ENCODE data around the gene TRIO.
A peak's percentile ranks its signal among the peaks of the same experiment; 100 is the strongest.

TRIO gene

DNA sequence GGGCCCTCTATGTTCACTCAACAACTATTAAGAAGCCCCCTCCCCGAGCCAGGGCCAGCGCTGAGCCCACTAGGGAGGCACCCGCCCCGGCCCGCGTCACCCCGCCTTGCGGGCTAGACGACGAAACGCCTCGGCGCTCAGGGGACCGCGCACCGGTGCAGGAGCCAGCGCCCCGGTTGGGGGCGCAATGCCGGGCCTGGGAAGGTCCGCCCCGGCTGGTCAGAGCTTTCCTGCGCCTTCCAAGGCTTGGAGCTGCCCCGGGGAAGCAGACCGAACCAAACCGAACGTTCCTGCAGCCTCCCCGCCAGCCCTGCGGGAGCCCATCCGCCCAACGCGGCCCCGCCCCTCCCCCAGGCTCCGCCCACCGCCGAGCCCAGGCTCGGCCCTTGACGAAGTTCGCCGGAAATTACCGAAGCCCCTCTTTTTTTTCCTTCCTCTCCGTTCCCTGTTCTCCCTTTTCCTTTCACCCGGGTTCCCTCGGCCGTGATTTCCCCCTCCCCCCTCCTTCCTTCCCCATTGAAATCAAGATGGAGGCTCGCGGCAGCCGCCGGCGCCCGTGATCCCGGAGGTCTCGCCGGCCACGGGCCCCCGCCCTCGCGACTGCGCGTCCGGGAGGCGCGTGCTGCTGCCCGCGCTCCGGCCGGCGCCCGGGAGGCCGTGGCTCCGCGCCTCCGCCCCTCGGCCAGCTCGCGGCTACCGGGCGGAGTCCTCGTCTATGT lies at the start of gene TRIO:
Gene TRIO, plus strand, starts transcription at position 516 of the 719 bp plus-strand sequence. CDS start 384 bp downstream, outside the sequence.
- DNase-seq (ENCODE audit: low read depth), result peak; percentile 94

DNA sequence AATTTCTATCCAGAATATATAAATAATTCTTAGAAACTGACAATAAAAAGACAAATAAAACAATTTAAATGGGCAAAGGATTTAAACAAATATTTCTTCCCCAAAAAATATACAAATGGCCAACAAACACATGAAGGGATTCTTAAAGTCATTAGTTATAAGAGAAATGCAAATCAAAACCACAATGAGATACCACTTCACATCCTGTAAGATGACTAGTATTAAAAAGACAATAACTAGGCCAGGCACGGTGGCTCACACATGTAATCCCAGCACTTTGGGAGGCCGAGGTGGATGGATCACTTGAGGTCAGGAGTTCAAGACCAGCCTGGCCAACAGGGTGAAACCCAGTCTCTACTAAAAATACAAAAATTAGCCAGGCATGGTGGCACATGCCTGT lies 45.8 kb upstream of the TRIO start:
- DNase-seq (ENCODE audit: low read depth), result peak; percentile 25

DNA sequence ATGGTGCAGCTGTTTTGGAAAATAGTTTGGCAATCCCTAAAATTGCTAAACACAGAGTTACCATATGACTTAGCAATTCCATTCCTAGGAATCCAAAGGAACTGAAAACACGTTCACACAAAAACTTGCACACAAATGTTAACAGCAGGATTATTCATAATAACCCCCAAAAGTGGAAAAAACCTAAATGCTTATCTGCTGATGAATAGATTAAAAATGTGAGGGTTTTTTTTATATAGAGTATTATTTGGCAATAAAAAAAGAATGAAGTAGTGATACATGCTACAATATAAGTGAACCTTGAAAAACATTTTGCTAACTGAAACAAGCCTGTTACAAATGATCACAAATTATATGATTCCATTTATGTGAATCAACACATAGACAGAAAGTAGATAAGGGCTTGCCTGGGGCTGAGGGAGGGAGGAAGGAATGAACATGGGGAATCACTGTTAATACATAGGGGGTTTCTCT lies 45.1 kb upstream of the TRIO start:
- peak; percentile 92 for DNase-seq (ENCODE audit: low read depth)

DNA sequence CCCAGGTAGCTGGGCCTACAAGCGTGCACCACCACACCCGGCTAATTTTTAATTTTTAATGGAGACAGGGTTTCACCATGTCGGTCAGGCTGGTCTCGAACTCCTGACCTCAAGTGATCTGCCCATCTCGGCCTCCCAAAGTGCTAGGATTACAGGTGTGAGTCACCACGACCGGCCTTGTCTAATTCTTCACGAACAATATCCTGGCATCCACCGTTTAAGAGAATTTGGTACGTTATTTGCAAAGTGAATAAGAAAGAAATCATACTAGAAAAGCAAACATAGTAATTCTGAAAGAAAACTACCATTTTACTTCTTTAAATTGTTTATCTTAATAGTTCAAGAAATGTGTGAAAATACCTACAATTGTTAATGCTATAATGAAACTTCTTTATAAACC lies 42.9 kb upstream of the TRIO start:
- no peak for DNase-seq (ENCODE audit: low read depth)

DNA sequence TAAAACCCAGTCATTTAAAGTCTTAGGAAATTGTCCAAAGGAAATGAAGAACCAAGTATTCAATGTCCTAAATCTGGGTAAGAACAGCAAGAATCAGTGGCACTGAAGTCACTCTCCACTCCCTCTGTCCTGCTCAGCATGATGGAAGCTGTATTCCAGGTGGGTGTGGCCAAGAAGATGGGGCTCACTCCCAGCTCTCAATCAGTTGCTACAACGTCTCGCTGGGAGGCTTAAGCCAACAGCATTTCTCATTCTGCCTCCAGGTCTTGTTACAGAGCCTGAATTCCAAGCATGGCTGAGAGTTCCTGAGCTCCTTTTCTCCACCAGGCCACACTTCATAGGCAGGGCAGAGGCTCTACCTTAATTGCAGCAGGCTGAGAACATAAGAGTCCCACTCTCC lies 41.2 kb upstream of the TRIO start:
- DNase-seq (ENCODE audit: low read depth), result peak; percentile 86

DNA sequence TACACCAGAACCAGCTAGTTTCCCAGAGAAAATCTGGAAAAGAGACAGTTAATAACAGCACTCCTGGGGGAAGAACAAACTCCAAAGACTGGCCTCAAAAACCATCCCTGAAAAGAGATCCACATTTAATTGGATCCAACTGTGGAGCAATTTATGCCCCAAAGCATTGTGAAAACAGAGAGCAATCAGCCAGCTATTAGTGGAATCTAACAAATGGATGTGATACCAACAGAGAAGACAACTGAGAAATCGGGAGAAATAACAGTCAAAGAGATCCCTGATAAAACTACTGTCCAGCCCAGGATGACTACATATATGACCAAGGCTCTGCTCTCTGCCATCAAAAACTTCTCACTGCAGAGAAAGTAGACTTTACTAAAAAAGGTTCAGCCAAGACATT lies 40.5 kb upstream of the TRIO start:
- peak; percentile 87 for DNase-seq (ENCODE audit: low read depth)

DNA sequence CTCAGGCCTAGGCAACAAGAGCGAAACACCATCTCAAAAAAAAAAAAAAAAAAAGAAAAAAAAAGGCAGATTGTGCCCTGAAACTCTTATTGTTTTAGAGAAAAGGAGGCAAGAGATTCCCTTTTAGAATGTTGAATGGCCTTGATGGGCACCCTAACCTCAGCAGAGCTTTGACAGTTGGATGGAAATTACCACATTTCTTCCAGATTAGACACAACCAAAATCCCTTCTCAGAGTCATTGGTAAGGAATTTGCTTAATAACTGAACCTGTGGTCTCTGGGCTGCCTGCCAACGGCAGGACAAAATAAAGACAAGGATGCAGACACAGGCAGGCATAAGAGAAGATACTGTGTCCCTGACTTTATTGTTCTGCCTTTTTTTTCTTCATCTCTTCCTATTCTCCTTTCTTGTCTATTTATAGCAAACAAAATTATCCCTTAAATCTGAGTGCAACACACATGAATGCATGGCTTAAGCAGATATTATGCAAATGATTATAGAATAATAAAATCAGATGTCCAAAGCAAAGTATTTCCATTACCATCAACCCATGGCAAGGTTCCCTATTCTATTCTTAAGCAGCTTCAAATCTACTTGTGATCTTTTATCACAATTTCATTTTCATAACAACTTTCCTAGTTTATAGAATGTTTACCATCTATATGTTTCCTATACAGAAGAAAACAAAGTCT lies 37.3 kb upstream of the TRIO start:
- DNase-seq (ENCODE audit: low read depth), result peak; percentile 96

DNA sequence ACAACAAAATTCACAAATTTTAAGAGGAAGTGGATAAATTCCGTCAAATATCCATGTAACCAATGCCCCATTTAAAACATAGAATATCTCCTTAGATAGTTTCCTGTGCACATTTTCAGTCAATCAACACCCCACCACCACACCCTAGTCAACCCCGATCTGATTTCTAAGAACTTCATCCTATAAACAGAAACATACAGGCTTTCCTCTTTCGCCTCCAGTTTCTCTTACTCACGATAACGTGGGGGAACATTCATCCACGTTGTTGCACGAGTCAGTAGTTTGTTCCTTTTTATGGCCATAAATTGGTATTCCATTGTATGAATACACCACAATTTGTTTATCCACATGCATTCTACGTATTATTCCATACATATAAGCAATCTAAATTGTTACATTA lies 35.6 kb upstream of the TRIO start:
- no peak for DNase-seq (ENCODE audit: low read depth)

DNA sequence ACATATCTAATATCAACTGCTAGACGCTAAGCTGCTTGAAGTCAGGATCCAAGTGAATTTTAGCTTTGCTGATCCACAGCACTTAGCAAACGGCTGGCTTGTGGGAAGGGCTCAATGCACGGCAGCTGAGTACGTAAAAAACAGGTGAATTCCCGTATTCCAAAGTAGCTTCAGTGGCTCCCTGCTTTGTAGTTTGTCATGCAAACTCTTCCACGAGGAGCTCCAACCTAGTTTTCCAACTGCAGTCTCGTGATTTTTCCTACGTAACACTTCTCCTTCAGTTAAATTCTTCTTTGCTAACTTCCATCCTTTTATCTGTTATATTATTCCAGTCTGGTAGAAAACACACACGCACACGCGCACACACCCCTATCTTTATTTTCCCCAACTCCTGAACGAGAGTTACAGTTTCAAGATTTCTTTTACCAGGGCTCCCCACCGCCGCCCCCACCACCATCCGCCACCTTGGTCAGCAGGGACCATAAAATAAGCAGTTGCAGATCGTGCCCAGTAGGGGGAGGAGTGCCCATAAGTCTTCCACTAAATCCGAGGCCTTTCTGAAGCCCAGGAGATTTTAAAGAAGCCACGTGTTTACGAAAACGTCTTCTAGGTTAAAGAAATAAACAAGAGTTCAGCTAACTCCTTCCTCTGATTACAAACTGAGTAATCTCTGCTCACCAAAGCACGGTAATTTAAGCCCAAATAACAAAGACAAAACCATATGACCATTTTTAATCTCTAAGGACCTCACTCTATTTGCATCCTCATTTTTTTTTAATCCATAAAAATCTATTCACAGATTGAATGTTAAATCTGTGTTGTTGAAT lies 34.8 kb upstream of the TRIO start:
- DNase-seq (ENCODE audit: low read depth), result peak; percentile 82

DNA sequence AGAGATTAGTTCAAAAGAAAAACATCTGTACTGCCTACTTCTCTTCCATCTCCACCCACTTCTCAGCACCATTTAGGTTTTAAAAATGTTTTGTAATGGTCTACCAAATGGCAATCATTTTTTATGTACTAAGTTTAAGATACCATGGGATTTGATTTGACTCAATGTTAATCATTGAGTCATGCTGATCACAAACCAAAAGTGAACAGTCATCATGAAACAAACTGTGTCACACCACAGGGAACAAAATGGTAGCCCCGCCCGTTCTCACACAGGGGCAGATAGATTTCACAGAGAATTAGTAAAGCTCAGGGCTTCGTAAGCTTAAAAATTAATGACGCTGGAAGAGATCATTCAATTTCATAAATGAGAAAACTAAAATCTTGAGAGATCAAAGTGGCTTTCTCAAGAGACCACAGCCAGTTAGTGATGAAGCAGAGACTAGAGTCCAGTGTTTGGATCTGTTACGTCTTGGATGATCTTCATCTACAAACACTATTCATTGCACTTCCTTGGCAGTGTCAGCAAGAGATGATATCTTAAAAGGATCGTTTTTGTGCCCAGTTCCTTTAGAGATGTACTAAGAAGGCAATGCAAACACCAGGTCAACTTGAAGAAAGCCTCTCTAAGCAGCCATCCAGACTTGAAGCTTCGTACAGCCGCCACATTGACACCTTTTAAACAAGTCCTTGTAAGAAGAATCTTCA lies 33.9 kb upstream of the TRIO start:
- peak; percentile 64 for DNase-seq (ENCODE audit: low read depth)

DNA sequence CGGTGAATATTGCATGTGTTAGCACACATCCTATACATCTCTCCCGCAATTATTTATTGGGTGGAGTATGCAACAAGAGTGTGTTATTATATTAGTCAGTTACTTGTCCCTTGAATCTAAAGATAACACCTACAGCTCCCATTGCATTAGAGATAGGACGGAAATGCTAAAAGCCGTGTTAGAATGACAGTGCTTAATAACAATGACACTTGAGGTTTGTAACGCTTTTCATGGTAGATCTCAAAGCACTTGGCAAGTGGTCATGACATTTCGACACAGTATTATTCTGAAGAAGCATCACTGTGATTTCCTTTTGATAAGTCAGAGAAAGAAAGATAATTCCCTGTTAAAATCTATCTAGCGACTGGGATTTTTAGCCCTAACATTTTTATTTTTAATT lies 33.4 kb upstream of the TRIO start:
- DNase-seq (ENCODE audit: low read depth), result peak; percentile 30

DNA sequence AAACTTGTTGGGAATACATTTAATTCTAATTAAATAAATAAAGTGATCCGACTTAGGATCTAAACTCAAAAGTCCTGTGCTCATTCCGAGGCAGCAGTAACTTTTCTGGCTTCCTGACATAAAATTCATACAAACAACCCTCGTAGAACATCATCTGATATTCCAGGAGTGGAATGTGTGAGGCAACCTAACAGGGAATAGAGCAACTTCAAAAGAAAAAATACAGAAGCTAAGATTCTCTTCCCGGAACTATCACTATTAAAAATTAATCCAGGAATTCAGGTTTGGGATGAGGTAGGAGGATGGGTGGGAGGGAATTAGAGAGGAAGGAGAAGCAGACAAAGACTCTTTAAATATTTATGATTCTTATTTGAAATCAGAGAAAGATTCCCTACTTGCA lies 32.9 kb upstream of the TRIO start:
- peak; percentile 35 for DNase-seq (ENCODE audit: low read depth)

DNA sequence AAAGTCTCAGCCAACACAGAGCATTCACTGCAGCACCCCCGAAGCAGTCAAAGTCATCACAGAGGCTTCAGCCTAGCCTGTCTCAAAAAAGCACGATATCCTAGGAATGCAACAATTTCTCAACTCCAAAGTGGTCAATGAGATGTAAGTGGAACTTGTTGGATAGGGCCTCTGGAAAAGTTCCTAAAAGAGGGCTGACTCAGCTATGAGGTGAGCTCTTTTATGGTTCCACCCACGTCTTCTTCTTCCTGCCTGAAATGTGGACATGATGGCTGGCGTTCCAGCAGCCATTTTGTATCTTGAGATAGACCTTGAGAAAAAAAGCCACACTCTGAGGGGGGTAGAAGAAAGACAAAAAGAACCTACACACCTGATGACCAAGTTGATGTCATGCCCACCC lies 32.5 kb upstream of the TRIO start:
- peak; percentile 92 for DNase-seq (ENCODE audit: low read depth)

DNA sequence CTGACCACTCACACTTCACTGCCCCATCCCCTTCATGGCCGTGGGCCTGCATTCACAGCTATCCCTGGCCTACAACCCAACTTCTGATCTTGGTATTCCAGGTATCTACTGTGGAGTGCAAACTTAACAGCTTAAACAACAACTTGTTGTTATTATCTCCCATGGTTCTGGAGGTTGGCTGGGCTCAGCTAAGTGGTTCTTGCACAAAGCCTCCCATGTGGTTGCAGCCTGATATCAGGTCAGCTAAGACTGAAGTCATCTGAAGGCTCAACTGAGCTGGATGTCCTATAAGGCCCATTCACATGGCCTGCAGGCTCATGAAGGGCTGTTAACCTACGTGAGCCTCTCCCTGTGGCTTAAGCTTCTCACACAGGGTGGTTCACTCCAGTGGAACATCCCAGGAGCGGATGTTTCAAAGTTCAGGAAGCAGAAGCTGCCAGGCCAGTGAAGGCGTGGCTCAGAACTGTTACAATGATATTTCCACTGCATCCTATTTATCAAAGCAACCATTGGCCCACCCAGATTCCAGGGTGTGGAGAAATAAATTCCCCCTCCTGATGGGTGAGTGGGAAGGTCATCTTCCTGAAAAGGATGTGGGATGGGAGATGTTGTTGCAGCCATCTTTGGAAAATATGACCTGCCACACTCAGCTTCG lies 30.0 kb upstream of the TRIO start:
- no peak for DNase-seq (ENCODE audit: low read depth)

DNA sequence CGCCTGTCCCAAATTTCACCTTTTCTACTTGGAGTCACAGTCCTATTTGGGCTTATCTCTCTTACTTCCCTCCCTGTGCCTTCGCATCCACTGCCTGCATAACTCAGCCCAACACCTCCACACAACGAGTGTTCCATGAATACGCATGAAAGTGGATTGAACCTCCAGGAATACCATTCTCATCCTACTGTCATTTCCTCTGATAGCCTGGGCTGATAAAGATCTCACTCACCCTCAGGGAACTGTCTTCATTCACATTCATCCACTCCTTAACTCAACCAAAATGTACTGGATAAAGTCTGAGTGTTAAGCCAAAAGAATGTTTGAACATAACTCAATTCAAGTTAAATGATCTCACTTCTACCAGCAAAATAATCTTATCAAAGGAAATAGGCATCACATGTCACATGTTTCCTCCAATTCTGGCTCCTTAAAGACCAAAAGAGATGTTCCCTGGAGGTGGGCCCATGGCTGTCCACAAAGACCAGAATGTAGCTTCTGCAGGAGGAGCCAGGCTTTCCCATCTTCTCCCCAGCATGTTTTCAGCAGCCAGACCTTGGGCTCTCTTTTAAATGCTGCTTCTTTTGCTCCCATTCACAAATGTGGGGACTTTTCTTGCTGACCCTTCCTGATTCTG lies 28.4 kb upstream of the TRIO start:
- peak; percentile 82 for DNase-seq (ENCODE audit: low read depth)

DNA sequence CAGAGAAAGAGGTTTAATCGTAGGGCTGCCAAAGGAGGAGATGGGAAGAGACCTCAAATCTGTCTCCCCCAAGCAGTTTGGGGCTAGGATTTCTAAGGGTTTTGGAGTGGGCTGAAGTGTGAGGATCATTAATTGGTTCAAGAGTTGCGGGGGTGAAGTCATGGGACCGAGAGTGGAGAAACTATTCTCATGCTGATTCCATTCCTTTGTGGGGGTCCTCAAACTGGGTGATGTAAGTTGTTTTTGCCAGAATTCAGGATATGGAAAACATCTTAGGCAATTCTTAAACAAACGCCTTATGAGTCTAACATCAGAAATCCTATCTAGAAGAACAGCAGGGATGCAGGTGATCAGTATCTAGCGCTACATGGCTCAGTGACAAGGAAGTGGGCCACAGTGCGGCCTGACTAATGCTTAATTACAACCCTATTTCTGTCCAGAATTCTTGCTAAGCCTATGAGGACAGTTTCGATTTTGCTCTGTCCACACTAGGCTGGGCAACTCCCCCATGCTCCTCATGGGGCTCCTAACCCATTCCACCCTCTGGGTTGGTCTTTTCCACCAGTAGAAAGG lies 27.7 kb upstream of the TRIO start:
- peak; percentile 27 for DNase-seq (ENCODE audit: low read depth)

DNA sequence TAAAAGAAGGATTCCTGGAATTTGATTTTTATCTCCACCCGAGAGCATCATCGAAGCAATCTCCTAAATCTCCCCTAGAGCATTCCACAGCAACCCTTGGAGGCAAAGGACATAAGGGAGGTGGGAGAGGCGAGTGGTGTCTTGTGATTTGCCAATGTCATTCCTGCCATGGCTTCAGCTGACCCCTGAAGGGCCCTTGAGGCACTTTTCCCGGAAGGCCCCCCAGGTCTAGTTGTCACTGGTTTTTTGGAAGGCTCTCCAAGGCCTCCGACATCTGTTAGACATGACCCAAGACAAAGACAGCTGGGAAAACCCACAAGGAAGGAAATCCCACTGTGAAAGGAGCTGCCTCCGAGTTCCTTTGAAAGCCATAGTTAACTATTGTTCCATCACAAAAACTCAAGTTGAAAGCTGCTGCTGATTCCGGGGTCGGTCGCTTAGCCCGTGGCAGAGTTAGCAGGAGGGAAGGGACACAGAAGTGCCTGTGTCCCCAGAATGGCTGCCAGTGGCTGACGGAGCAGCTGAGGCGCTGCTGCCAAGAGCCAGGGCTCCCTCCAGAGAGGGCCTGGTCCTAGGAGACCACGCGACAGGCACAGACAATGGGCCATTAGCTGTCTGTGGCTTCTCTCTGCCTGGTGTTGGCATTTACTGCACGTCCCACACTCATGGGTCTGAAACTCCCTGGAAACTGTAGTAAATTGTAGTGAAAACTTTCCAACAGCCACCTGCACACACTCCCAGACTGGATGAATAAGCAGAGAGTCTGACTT lies 24.4 kb upstream of the TRIO start:
- peak; percentile 53 for DNase-seq (ENCODE audit: low read depth)

DNA sequence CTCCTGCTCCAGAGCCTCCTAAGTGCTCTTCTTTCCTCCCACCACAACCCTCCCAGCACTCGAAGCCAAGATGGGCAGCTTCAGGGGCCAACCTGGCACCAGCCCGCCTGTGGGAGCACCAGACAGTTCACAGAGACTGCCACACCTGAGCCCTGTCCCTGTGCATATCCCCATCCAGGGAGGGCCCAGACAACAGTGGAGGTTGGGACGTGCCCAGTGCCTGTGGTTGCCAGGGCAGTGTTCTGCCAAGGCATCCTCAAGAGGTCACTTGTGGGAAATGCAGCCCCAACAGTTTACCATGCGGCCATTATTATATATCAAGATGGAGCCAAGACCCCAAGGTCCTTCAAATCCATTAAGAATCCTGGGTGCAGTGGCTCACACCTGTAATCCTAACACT lies 23.0 kb upstream of the TRIO start:
- no peak for DNase-seq (ENCODE audit: low read depth)

DNA sequence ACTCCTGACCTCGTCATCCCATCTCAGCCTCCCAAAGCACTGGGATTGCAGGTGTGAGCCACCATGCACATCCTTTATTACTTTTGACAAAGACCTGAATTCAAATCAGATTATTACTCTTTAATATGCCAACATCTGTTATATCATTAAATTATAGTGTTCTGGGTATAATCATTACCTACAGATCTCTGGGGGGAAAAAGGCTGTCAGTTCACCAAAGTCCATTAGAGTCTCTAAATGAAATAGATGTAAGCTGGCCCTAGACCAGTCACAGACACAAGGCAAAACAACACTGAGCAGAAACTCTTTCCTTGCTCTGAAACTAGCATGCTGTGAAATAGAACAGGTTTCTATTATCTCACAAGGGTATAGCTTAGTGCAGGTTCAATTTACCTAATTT lies 21.6 kb upstream of the TRIO start:
- no peak for DNase-seq (ENCODE audit: low read depth)

DNA sequence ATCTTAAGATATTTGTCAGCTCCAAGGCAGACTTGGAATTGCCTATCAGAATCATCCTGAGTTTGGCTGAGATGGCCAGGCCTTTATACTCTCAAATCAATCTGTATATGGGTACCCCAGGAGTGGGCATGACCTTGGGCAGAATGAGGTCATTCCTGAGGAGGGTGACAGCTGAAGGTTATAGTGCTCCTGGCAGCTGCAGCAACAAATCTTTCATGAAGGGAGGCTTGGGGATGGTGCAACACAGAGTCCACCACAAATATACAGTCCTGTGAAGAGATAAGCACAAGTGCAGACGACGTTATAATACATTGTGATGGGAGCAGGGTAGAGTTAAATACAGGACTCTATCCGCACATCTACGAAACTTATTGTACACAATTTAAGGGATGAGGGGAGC lies 21.1 kb upstream of the TRIO start:
- no peak for DNase-seq (ENCODE audit: low read depth)

Data from EH (cell line).